Raji (cell line): Measurements from ENCODE around the gene GABPB1.
A peak's percentile ranks its signal among the peaks of the same experiment; 100 is the strongest.

Experiments
- POLR2A ChIP-seq: IDR thresholded peaks from 2 replicates; pipeline ENCODE4 v1.6.1; 2011; ENCODE audit warnings: low read depth, low read length, control low read depth; ENCODE audit not compliant: insufficient read depth

The GABPB1 gene

DNA sequence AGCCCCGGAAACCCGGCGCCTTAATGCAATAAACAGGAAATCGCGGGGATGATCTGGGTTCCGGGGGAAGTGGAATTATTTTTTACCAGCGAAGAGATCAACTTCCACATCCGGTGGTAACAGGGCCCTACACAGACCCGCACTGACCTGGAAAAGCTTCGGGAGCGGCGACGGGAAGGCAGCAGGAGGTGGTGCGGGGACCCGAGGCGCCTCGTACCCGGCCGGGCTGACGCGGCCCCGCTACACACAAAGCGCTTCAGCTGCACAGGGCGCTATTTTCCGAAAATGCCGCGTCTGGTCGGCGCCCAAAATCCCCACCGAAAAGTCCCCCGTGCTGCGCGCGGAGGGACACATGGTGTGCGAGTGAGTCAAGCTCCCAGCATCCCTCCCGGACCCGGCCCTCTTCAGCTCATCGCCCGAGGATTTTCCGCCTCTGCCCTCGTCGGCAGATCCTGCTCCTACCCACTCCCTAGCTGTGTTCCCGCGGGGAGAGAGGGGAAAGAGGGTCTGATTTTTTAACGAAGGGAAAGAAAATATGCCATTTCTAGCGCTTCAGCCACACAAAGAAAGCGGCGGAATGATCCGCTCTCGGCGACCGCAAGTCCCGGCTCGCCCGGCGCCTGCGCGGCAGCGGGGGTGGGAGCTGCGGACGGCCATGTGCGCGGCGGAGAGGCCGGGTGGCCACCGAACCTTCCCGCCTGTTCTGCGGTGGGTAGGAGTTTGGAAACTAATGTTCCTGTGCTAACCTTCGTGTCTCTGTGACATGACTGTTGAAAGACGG is at the start of gene GABPB1:
TSS of gene GABPB1 (minus strand) at position 361 of the 781 bp plus-strand sequence. CDS start 45,400 bp downstream, outside the sequence.
- TF ChIP-seq POLR2A, result peak; percentile 91

DNA sequence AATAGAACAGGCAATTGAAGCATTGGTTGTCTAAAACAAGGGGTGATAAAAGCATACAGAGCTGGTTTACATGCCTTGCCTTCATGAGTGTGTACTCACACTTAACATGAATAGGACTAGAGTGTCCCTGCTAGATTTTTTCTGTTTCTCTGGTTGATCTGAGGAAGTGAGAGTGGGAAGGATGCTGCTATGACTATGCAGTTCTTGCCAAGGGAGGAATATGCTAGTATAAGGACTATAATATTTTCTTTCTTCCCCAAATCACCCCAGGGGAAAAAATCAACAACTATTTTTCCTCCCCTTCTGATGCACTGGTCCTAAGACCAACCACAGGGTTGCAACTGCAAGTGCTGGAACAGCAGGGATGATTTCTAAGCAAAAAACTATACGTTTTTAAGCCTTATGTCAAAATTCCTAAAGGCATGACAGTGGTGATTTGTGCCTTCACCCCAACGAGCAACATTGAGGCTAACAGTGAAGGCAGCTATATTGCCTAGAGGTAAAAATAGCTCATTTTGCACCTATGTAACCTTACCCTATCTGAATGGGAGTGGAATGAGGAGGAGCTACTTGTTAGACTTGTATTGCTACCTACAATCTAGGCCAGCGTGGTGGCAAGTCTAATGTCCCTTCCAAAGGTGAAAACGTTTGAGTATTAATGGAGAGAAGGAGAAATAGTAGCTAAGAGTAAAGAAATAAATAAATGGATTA is 35.7 kb upstream of the GABPB1 start:
- no peak for TF ChIP-seq POLR2A

GRCh38 chr15:50381438-50381837 is 26.4 kb upstream of the GABPB1 start:
- no peak for TF ChIP-seq POLR2A

DNA sequence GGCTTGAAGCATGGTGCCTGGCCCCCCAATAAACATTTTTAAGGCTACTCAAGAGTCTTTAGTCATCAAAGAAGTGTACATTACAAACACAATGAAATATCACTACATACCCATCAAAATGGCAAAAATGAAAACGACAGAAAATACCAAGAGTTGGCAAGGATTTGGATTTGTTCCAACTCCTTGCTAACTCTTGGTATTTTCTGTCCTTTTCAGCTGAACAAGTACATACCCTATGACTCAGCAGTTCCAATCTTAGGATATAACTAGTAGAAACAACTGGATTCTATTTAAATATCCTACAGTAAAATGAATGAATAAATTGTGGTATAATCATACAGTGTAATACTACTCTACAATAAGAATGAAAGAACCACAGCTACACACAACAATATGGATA is 25.1 kb upstream of the GABPB1 start:
- no peak for TF ChIP-seq POLR2A

- no peak for TF ChIP-seq POLR2A
Observed at GRCh38 chr15:50378776-50379175, 23.8 kb upstream of the GABPB1 start.

GRCh38 chr15:50377867-50378751 is 23.1 kb upstream of the GABPB1 start:
- no peak for TF ChIP-seq POLR2A

DNA sequence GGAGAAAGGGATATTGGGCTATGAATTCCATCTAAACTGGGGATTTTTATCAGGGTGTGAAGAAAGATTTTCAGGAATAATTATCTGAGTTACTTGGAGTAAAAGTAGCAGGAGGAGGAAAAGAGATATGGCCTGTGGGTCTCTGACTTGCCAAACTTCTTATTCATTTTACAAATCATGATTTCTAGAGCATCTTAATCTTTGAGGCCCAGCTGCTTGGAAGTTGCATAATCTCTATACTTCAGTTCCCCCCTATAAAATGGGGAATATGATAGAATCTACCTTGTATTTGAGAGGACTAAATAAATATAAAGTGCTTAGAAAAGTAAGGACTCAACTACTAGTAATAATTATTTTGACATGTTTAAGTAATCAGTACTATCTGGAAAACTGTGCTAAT is 11.0 kb upstream of the GABPB1 start:
- TF ChIP-seq POLR2A, result no peak

DNA sequence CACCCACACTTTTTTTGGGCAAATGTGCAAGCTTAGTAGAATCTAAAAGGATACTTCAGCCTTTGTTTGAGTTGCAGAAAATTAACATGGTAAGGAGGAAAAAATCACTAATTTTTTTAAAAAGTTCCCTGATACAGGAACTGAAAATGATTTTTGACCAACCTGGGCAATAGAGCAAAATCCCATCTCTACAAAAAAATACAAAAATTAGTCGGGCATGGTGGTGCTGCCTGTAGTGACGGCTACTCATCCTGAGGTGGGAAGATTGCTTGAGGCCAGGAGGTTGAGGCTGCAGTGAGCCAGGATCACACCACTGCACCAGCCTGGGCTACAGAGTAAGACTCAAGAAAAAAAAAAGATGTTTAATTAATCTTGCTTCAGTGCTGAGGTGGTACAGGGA is 10.6 kb upstream of the GABPB1 start:
- TF ChIP-seq POLR2A, result no peak

DNA sequence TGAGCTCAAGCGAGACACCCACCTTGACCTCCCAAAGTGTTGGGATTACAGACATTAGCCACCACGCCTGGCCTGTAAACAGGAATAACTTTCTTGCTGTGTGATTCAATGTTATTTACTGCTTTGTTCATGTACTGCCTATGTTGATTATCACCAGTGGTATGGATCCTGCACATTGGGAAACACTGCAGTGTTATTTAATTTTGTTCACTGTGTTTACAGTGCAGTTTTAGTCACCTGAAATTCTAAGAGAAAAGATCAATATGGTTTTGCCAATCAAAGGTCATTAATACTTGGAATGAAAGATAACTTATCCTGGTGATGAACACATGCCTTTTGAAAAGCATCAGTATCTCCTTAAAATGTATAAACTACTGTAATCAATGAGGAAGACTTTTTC is 8.6 kb upstream of the GABPB1 start:
- TF ChIP-seq POLR2A, result no peak

- TF ChIP-seq POLR2A, result no peak
Observed at GRCh38 chr15:50361756-50362155, 6.8 kb upstream of the GABPB1 start.

GRCh38 chr15:50358845-50359244 is 3.8 kb upstream of the GABPB1 start:
- no peak for TF ChIP-seq POLR2A

GRCh38 chr15:50355980-50356379 is 982 bp upstream of the GABPB1 start:
- TF ChIP-seq POLR2A, result no peak

DNA sequence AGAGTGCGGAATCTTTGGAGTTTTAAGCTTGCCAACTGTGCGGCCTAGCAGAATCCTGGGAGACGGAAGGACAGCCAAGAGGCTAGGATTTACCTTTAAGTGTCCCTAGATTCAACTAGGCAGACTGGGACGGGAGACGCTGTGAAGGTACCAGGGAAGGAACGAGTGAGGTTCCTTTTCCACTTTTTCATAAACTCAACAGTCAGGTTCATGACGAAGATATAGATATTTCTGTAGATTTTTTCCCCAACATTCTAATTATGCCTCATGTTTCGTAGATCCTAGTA is 564 bp upstream of the GABPB1 start:
- no peak for TF ChIP-seq POLR2A

- peak; percentile 89 for TF ChIP-seq POLR2A
Observed at GRCh38 chr15:50353975-50354837, 792 bp downstream of the GABPB1 start.
